ENCODE data around the gene THAP7. TPM values are rescaled to one million over a fixed set of nuclear protein-coding genes. Genes with fewer than 3 reads are reported as not detected.

THAP7 gene
- total and polyA plus RNA-seq, 9 of the 15 experiments (the other 6 are each of a cell fraction or from before 2014, with no cell fraction given): 7.9 to 263 (median 84.1) TPM

DNA sequence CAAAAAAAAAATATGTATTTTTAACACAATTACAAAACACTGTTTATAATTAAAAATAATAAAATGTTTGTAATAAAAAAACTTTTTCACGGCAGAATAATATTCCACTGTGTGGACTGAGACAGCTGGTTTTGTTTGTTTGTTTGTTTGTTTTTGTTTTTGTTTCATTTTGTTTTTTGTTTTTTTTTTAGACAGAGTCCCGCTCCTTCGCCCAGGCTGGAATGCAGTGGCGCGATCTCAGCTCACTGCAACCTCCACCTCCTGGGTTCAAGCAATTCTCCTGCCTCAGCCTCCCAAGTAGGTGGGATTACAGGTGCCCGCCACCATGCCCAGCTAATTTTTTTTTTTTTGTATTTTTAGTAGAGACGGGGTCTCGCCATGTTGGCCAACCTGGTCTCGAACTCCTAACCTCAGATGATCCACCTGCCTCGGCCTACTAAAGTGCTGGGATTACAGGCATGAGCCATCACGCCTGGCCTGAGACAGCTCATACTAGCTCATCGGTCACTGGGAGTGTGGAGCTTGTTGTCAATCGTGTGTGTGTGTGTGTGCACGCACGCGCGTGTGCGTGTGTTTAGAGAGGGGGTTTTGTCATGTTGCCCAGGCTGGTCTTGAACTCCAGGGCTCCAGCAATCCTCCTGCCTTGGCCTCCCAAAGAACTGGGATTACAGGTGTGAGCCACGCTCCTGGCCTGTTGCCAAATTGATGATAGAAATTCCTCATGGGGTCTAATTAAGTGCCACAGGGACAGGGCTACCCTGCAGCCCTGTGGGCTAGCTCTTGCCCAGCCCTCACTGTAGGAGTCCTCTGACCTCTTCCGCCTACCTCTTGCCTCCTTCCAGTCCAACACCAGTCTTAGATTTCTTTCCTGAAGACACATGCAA is 42.1 kb downstream of the THAP7 start (continued):
- no peak for TF ChIP-seq CEBPG (CRISPR knock-in tag; IDR thresholded peaks at IDR 0.05)
- TF ChIP-seq CEBPG (tag; conservative IDR thresholded peaks at IDR 0.05 in 1 of 2, IDR thresholded peaks at IDR 0.05 in 1 of 2): no peak
- TF ChIP-seq ZNF444 (CRISPR knock-in tag; IDR thresholded peaks at IDR 0.05): no peak
- TF ChIP-seq, protein P1, sequence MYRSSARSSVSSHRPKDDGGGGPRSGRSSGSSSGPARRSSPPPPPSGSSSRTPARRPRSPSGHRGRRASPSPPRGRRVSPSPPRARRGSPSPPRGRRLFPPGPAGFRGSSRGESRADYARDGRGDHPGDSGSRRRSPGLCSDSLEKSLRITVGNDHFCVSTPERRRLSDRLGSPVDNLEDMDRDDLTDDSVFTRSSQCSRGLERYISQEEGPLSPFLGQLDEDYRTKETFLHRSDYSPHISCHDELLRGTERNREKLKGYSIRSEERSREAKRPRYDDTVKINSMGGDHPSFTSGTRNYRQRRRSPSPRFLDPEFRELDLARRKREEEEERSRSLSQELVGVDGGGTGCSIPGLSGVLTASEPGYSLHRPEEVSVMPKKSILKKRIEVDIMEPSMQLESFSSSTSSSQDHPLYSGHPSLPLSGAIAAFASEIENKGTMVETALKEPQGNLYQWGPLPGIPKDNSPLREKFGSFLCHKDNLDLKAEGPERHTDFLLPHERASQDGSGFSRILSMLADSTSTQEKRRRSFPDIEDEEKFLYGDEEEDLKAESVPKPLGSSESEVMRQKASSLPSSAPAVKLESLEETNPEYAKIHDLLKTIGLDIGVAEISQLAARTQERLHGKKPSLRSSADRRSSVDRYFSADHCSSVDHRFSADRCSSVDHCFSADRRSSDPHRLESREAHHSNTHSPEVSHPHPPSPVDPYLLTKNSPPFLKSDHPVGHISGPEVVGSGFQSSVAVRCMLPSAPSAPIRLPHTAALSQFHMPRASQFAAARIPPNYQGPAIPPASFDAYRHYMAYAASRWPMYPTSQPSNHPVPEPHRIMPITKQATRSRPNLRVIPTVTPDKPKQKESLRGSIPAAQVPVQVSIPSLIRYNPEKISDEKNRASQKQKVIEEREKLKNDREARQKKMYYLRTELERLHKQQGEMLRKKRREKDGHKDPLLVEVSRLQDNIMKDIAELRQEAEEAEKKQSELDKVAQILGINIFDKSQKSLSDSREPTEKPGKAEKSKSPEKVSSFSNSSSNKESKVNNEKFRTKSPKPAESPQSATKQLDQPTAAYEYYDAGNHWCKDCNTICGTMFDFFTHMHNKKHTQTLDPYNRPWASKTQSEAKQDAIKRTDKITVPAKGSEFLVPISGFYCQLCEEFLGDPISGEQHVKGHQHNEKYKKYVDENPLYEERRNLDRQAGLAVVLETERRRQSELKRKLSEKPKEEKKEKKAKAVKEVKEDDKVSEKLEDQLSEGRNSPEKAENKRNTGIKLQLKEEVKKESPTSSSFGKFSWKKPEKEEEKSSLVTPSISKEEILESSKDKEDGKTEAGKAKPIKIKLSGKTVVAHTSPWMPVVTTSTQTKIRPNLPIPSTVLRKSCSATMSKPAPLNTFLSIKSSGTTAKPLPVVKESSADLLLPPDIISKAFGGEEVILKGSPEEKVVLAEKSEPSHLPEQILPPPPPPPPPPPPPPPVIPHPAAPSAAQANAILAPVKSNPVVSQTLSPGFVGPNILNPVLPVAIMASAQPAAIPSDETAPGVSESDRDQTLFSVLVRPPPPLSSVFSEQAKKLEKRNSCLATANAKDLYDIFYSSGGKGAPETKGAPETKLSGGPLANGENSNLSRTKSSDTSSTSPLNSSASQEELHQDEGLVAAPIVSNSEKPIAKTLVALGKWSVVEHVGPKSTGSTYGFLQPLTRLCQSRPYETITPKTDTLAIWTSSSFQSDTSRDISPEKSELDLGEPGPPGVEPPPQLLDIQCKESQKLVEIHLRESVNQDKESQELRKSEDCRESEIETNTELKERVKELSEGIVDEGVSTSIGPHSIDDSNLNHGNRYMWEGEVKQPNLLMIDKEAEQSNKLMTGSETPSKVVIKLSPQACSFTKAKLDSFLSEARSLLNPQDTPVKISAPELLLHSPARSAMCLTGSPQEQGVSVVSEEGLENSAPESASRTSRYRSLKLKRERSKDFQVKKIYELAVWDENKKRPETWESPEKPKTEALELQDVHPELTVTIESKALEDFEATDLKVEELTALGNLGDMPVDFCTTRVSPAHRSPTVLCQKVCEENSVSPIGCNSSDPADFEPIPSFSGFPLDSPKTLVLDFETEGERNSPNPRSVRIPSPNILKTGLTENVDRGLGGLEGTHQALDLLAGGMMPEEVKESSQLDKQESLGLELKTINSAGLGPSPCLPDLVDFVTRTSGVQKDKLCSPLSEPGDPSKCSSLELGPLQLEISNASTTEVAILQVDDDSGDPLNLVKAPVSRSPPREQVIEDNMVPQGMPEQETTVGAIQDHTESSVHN (IDR thresholded peaks at IDR 0.05; ENCODE audit: borderline replicate concordance in 1 of 2, low read depth in 1 of 2): peak in 1 of 2 experiments; percentile 25; a peak in 1 of 4 replicates
- no peak for TF ChIP-seq POLR2H (tag; IDR thresholded peaks at IDR 0.05; ENCODE audit: low read depth)
- no peak for TF ChIP-seq NFE2 (IDR thresholded peaks at IDR 0.05; ENCODE audit: low read depth)
- TF ChIP-seq EHMT2 (IDR thresholded peaks at IDR 0.05): no peak
- TF ChIP-seq ZC3H4 (CRISPR knock-in tag; IDR thresholded peaks at IDR 0.05; ENCODE audit: borderline replicate concordance): peak; percentile 88
- no peak for TF ChIP-seq SMARCE1 (IDR thresholded peaks at IDR 0.05)
- TF ChIP-seq NR3C1 (CRISPR knock-in tag; IDR thresholded peaks at IDR 0.05): 0 out of 2 replicates have a peak, but pooled peaks have one; percentile 34
